ENCODE data around the gene FBXO21.
"Not testable (repeated sequence)": the region's sequence is repeated elsewhere in the genome, so short reads cannot be mapped to it uniquely, and the experiment has no call there.

FBXO21 gene

DNA sequence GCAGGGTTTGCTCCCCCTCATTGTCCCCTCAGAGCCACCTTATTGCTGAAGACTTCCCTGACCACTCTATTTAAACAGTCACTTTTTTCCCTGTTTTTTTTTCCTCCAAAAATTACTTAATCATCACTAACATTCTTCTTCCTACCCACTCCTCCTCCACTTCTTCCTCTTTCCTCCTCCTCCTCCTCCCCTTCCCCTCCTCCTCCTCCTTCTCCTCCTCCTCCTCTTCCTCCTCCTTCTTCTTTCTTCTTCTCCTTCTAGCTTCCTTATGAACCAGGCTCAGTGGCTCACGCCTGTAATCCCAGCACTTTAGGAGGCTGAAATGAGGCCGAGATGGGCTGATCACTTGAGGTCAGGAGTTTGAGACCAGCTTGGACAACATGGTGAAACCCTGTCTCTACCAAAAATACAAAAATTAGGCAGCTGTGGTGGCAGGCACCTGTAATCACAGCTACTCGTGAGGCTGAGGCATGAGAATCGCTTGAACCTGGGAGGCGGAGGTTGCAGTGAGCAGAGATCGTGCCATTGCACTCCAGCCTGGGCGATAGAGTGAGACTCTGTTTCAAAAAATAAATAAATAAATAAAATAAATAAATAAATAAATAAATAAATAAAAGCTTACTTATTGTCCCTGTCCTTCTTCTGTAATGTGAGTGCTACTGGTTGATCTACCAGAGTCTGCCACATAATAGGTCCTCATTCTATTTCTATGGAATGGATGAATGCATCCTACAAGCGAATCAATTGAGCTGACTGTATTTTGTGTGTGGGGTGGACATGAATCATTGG is 9.9 kb upstream of the FBXO21 start:
- DNase-seq, result not testable (repeated sequence)

DNA sequence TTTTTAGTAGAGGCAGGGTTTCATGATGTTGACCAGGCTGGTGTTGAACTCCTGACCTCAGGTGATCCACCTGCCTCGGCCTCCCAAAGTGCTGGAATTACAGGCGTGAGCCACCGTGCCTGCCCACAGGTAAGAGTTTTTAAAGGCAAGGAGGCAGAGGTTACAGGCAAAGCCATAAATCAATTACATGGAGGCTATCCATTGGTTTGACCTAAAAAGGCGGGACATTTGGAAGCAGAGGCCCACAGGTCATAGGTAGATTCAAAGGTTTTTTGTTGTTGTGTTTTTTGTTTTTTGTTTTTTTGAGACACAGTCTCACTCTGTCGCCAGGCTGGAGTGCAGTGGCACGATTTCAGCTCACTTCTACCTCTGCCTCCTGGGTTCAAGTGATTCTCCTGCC is 6.1 kb upstream of the FBXO21 start:
- DNase-seq, result not testable (repeated sequence)

DNA sequence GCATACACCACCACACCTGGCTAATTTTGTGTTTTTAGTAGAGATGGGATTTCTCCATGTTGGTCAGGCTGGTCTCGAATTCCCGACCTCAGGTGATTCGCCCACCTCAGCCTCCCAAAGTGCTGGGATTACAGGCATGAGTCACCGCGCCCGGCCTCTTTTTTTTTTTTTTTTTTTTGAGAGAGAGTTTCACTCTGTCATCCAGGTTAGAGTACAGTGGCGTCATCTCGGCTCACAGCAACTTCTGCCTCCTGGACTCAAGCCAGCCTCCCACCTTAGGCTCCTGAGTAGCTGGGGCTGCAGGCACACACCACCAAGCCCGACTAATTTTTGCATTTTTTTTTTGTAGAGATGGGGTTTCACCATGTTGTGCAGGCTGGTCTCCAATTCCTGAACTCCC is 4.8 kb upstream of the FBXO21 start:
- DNase-seq, result not testable (repeated sequence)

DNA sequence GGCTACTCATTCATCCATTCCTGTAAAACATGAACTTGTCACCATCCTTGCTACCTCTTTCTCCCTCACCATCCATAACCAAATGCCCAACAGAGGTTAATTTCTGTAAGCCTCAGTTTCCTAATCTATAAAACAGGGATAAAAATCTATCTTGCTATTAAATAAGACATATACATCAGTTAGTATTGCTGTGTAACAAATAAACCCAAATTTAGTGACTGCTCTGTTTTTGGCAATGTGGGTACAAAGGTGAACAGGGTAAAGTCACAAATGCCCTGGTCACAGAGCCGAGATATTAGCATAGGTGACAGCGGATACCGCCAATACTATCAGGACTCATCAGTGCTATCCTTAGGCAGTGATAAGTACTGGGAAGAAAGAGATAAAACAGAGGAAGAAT is 3.6 kb upstream of the FBXO21 start:
- DNase-seq, result no peak

DNA sequence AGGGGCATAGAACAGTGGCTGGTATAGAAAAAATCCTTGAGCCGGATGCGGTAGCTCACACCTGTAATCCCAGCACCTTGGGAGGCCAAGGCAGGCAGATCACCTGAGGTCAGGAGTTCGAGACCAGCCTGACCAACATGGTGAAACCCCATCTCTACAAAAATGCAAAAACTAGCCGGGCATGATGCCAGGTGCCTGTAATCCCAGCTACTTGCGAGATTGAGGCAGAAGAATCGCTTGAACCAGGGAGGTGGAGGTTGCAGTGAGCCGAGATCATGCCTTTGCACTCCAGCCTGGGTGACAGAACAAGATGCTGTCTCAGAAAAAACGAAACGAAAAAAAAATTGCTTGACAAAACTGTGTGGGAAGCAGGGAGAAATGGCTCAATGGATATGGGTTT is 2.3 kb upstream of the FBXO21 start:
- DNase-seq, result not testable (repeated sequence)

DNA sequence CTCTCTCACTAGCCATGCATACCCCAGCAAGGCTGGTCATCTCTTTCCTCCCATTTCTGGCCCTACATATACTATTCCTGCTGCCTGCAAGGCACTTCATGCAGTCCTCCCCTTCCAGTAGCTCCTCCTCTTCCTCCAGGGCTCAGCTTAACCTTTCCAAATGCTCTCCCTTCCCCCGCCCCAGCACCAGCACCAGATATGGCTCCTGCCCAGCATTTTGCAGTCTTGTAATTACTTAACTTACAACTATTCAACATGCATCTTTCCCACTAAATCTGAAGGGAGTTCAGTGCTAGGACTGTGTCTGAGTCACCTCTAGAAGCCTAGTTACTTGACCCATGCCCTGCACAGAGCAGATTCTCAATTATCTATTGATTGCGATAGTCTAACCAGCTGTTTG is 1.8 kb upstream of the FBXO21 start:
- no peak for DNase-seq

DNA sequence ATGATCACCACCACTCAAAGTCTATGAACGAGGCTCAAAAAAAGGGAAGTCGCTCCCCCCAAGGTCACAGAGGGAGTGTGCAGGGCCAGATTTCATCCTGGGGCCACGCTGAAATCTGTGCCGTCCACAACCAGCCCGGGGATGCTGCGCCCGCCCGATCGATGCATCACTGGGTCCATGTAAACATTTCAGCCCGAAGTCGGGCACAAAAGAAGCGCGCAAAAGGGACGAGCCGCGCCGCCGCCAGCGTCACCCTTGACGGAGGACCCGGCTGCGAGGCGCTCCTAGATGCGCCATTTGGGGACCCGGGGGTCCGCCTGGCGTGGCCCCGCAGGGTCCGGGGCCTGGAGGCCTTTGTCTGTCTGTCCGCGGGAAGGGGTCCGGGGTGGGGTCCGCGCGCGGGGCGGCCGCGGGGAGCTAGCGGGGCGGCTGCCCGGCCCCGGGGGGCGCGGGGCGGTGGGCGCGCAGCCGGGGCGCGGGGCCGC is 503 bp downstream of the FBXO21 start:
- no peak for DNase-seq

DNA sequence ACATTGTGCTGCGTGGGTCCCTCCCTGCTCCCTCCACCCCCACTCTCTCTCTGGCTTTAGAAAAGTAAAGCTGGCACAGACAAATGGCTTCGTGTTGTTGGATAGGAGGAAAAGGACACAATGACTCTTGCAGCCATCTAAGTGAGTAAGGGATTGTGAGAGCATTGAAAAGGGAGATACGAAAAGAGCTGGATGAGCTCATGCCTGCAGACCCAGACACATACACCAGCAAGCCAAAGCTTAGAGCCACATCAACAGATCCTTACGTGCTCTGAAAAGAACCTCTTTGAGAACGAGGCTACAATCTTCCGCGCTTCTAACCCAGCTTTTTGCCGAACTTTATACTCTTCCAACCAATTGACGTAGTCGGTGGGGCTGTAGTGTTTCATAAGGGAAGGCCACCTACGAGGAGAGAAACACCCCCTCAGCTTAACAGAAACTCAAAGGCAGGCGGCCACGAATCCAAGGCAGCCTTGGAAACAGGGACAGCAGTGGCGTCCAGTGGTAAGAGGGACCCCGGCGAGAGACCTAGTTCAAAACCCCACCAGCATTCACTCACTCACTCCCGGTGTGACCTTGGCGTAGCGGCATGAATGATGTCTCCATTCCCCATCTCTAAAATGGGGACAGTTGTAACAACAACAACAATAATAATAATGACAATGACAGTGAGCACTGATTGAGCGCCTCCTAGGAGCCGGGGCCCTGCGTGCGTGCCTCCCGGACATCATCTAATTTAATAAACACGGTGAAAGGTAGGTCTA is 1.1 kb downstream of the FBXO21 start:
- DNase-seq, result no peak

DNA sequence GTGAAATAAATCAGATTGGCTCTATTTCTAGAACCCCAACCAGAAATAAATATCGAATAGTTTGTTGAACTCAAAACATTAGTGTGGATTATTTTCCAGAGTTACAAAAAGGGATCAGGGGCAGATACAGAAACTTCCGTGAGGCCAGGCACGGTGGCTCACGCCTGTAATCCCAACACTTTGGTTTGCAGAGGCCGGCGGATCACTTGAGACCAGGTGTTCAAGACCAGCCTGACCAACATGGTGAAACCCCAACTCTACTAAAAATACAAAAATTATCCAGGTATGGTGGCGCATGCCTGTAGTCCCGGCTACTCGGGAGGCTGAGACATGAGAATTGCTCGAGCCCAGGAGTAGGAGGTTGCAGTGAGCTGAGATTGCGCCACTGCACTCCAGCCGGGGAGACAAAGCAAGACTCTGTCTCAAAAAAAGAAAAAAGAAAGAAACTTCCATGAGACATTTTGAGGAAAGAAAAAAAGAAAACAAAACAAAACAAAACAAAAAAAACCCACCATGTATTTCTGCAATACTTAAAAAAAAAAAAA is 2.1 kb downstream of the FBXO21 start:
- DNase-seq, result no peak

DNA sequence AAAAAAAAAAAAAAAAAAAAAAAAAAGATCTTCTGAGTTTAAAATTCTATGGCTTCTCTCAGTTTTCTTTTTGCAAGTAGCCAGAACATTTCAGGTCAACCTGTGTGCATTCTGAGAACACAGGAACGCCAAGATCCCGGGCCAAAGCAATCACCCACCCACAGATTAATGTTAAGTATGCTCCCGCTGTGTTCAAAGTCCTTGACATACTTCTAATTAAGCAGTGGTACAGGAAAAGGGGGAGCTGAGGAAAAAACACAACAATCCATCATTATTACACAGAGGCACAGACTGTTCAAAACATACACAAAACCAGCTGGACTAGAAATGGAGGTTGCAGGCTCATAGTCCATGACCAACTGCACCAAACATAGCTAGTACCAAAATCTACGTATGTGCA is 2.8 kb downstream of the FBXO21 start:
- DNase-seq, result no peak

DNA sequence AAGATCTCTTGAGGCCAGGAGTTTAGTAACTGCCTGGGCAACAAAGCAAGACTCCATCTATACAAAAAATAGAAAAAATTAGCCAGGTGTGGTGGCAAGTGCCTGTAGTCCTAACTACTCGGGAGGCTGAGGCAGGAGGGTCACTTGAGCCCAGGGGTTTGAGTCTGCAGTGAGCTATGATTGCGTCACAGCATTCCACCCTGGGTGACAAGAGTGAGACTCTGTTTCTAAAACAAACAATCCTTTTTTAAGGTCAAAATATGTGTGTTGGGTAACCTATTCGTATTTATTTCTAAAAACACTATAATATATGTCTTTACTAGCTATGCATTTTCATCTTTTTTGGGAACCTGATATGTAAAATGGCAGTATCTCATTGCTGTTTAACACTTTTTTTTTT is 7.4 kb downstream of the FBXO21 start:
- DNase-seq, result no peak

DNA sequence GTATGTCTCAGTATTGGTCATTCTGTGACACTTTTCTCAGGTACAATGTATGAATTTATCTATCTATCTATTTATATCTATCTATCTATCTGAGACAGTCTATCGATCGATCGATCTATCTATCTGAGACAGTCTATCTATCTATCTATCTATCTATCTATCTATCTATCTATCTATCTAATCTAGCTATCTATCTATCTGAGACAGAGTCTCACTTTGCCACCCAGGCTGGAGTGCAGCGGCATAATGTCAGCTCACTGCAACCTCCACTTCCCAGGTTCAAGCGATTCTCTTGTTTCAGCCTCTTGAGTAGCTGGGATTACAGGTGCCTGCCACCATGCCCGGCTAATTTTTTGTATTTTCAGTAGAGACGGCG is 8.8 kb downstream of the FBXO21 start:
- DNase-seq, result not testable (repeated sequence)

DNA sequence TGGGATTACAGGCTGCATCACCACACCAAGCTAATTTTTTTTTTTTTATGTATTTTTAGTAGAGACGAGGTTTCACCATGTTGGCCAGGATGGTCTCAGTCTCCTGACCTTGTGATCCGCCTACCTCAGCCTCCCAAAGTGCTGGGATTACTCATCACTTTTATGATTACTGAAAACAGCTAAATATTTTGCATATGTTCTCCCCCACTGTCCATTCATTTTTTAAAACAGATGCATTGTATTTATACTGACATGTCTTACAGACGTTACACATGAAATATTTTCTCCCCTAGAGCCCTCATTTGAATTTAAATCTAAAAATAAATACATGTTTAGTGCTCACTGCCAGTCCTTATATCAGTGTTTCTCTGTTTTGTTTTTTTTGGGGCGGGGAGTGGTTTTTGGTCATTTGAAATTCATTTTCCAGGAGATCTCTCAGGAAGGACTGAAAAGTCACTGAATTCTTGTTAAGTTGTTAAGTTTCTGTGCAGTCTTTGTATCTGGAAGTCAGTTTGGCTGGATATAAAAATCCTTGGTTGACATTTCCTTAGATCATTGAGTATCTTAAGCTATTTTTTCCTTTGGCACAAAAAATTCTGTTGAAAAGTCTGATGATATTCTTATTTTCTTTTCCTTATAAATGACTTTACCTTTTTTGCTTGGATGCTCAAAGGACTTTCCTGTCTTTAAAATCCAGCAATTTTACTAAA is 9.4 kb downstream of the FBXO21 start:
- DNase-seq, result no peak

DNA sequence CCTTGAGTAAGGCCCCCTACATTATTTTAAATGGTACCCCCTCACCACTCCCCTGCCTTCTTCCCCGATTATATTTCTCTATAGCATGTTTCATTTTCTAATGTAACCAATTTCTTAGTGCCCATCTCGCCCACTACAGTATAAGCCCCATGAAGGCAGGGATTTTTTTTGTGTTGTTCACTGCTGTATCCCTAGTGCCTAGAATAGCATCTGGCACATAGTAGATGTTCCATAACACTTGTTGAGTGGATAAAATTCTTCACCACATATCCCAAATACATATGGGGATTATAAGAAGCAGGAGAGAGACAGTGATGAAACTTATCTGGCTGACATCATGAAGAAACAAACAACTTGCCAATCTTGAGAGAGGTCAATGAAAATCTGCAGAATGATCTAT is 11.5 kb downstream of the FBXO21 start:
- no peak for DNase-seq

DNA sequence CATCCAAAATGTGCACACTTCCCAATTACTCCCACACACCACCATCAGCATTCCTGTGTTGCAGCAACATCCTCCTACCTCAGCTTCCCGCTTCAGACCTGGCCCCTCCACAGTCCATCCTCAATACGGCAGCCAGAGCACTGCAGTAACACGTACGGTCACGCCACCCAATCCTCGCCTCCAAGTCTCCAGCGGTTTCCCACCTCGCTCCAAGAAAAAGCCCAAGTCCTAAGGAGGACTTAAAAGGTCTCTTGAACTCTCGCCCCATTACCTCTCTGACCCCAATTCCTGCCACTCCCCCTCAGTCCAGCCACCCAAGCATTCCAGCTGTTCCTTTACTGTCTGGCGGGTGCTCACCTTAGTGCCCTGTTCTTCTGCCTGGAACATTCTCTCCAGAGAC is 12.0 kb downstream of the FBXO21 start:
- no peak for DNase-seq

DNA sequence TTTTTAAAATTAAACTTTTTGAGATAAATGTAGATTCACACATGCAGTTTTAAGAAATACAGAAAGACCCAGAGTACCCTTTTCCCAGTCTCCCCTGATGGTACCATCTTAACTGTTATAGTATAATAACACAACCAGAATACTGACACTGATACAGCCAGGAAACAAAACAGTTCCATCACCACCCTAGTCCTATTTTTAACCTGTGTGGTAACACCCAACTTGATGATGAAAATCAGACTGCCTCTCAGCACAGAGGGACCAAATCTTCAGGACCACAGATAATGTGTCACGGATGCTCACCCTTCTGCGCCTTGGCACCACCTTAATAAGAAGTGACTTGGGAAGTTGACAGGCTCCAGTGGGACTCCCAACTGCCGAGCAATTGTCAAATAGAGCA is 18.1 kb downstream of the FBXO21 start:
- no peak for DNase-seq

DNA sequence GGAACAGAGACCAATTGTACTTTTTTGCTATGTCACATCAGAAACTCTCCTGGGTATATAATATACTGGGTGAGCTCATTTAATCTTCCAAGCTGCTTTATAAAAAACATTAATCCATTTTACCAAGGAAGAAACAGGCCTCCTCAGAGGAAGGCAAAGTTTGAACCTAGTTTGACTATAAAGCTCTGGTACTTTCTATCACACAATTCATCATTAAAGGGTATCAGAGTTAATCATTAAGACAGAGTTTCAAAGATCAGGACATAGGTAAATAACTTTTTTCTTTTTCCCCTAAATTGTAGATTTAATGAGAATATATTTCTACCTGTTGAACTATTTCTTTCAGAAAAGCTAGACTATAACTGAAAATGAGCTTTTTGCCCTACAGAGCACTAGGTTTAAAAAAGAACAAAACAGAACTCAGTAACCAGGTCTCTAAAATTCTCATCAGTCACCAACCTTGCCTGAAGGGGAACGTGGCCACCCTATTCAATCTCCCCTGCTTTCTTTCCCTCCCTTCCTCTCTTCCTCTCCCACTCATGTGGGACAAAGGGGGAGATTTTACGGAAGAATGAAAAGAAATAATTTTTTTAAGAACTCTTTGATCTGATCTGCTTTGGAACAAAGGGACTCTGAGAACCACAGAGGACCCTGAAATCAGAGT is 18.6 kb downstream of the FBXO21 start:
- no peak for DNase-seq

DNA sequence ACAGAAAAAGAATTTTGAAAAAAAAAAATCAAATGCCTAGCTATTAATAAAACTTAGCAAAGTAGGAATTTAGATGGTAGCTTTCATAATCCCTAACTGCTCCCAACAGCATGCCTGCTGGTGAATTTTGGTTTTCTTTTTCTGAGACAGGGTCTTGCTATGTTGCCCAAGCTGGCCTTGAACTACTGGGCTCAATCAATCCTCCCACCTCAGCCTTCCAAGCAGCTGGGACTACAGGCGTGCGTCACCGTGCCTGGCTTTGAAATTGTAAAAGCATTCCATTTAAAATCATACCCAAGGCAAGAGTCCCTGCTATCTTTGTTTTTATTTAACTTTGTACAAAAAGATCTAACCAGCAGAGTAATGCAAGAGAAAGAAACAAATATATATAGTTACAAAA is 20.7 kb downstream of the FBXO21 start:
- DNase-seq, result no peak

DNA sequence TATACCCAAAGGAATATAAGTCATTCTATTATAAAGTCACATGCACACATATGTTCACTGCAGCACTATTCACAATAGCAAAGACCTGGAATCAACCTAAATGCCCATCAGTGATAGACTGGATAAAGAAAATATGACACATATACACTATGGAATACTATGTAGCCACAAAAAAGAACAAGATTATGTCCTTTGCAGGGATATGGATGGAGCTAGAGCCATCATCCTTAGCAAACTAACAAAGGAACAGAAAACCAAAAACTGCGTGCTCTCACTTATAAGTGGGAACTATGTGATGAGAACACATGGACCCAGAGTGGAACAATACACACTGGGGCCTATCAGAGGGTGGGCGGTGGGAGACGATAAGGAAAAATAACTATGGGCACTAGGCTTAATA is 21.3 kb downstream of the FBXO21 start:
- no peak for DNase-seq

DNA sequence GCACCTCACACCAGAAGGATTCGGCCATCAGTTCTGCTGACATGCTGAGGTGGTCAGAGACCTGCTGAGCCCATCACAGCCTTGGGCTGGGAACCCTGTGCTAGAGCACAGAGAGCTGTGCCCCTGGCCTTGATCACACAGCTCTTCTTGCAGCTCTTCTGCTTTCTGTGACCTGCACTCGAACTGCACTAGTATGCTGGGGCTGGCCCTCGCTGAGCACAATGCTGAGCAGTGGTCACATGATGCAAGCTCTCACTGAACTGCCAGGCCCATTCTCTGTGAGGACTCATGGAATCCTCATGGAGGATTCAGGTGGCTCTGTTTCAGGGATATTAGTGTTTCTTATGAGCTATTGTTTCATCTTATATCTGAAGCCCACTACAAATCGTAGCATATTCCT is 22.5 kb downstream of the FBXO21 start:
- DNase-seq, result no peak

DNA sequence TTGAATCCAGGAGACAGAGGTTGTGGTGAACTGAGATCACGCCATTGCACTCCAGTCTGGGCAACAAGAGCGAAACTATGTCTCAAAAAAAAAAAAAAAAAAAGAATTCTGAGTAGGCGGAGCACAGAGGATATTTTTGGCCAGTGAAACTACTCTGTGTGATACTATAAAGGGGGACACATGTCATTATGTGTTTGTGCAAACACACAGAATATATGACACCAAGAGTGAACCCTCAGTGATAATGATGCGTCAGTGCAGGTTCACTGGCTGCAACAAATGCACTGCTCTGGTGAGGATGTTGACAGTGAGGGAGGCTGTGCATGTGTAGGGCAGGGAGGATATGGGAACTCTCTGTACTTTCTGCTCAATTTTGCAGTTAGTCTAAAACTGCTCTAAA is 24.2 kb downstream of the FBXO21 start:
- DNase-seq, result no peak

DNA sequence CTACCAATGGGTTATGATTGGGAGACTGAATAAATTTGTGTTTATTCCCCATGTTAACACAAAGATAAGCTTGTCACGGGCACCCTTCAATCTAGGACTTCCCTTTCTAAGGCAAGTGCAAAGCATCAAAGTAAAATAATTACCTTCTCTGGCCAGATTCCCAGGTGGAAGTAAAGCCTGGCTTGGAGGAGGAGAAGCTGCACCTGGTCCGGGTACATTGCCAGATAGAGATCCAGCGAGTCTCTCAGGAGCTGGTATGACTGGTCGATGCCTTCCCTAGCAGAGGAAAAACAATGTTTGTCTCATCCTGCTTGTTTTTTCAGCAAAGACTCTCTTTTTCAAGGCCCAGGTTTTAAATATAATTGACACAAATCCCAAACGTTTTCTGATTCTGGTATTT is 24.9 kb downstream of the FBXO21 start:
- no peak for DNase-seq

DNA sequence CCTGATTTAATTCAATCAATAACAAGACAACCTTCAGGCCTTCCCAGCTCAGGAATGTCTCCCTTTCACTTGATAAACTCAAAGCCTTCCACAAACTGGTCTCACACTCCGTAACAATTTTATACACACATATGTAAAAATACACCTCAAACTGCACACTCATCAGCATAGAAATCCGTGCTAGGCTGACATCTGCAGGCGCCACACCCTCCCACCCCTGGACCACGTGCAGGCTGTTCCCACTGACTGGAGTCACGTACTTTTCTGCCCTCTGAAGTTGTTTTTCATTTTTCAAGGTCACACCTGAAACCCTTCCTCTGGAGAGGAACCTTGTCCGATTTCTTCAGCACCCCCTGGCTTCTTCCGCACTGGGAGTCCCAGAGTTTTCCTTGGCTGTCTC is 27.6 kb downstream of the FBXO21 start:
- no peak for DNase-seq

Data from DMS153 (cell line).